Ramos (cell line): ENCODE data around the gene ZNF528.

Source experiments
- in situ Hi-C: fragments of 300-500 bp; cut with MboI; formaldehyde crosslinking; loops from one replicate; pipeline ENCODE4 v1.14.3; 2022; ENCODE audit warnings: low sequenced_read_pairs; ENCODE audit not compliant: unreplicated experiment

ZNF528 gene

GRCh38 chr19:52397310-52398080 lies at the start of gene ZNF528:
Gene ZNF528 (plus strand): TSS chr19:52397849. CDS start chr19:52402014, 4,165 bp downstream.
- in situ Hi-C loops = no loop called here

- in situ Hi-C loops = no loop called here
These were observed 46.1 kb upstream of the ZNF528 start for GRCh38 chr19:52351512-52351911.

- in situ Hi-C loops = no loop called here
These were observed 31.2 kb upstream of the ZNF528 start for GRCh38 chr19:52366414-52366824.

- in situ Hi-C loops = no loop called here
These were observed 27.9 kb upstream of the ZNF528 start, which contains the start of gene ZNF880 for GRCh38 chr19:52369559-52370340. Gene ZNF880 (plus strand): TSS chr19:52369923. CDS start chr19:52369966, 43 bp downstream.

- in situ Hi-C loops = no loop called here
These were observed 27.3 kb upstream of the ZNF528 start for GRCh38 chr19:52370341-52370710.

GRCh38 chr19:52391135-52391534 lies 6.5 kb upstream of the ZNF528 start:
- in situ Hi-C loops = no loop called here

GRCh38 chr19:52398081-52398441 lies 412 bp downstream of the ZNF528 start:
- in situ Hi-C loops = no loop called here

- in situ Hi-C loops = no loop called here
These were observed 12.6 kb downstream of the ZNF528 start for GRCh38 chr19:52410276-52410675.

GRCh38 chr19:52415711-52416110 lies 18.1 kb downstream of the ZNF528 start:
- in situ Hi-C loops = no loop called here

GRCh38 chr19:52428937-52429336 lies 31.3 kb downstream of the ZNF528 start, which contains the start of gene ZNF534:
Gene ZNF534 (plus strand): TSS chr19:52429148. CDS start chr19:52431475, 2,327 bp downstream.
- in situ Hi-C loops = no loop called here

GRCh38 chr19:52442179-52442578 lies 44.5 kb downstream of the ZNF528 start:
- in situ Hi-C loops = no loop called here

GRCh38 chr19:52444506-52444905 lies 46.9 kb downstream of the ZNF528 start:
- in situ Hi-C loops = no loop called here

- in situ Hi-C loops = no loop called here
These were observed 53.6 kb downstream of the ZNF528 start for GRCh38 chr19:52451241-52451640.

GRCh38 chr19:52453324-52454094 lies 55.9 kb downstream of the ZNF528 start, which contains the start of gene ZNF578:
Gene ZNF578 (plus strand): TSS chr19:52453553. CDS start chr19:52501846, 48,293 bp downstream.
- in situ Hi-C loops = no loop called here

GRCh38 chr19:52464798-52465470 lies 67.3 kb downstream of the ZNF528 start:
- in situ Hi-C loops = no loop called here
